Chondrocyte (in vitro differentiated cells): ENCODE results near the gene CDH18. TPM values are rescaled to one million over a fixed set of nuclear protein-coding genes. Genes with fewer than 3 reads are reported as not detected.
"Not testable (repeated sequence)": the region's sequence is repeated elsewhere in the genome, so short reads cannot be mapped to it uniquely, and the experiment has no call there.

Source experiments
- DNase-seq: peaks from one replicate; pipeline ENCODE4 v3.0.0; 2021; ENCODE audit warnings: mixed read lengths, low spot score
- H3K27ac Mint-ChIP-seq: one replicate; pipeline ENCODE4 v1.8.0; 2021; ENCODE audit warnings: mild to moderate bottlenecking, moderate library complexity, mixed read lengths; ENCODE audit not compliant: unreplicated experiment
- H3K27me3 Mint-ChIP-seq: 2 replicates; pipeline ENCODE4 v1.8.0; 2021; ENCODE audit warnings: low read depth, mixed read lengths
- H3K36me3 Mint-ChIP-seq: 2 replicates; pipeline ENCODE4 v1.8.0; 2021; ENCODE audit warnings: low read depth, mixed read lengths
- H3K4me1 Mint-ChIP-seq: 2 replicates; pipeline ENCODE4 v1.8.0; 2021; ENCODE audit warnings: low read depth, mild to moderate bottlenecking, mixed read lengths
- H3K4me3 Mint-ChIP-seq: one replicate; pipeline ENCODE4 v1.8.0; 2021; ENCODE audit warnings: mild to moderate bottlenecking, moderate library complexity, mixed read lengths; ENCODE audit not compliant: unreplicated experiment
- H3K9me3 Mint-ChIP-seq: 2 replicates; pipeline ENCODE4 v1.8.0; 2021; ENCODE audit warnings: low read depth, mixed read lengths
- CTCF ChIP-seq: fragments of 200-600 bp; sonication (generic); IDR thresholded peaks from 2 replicates; pipeline ENCODE4 v1.5.0; 2021; ENCODE audit warnings: antibody characterized with exemption, mild to moderate bottlenecking, moderate library complexity
- total RNA-seq: library from RNA; stranded (reverse); gene quantifications from 3 replicates; pipeline ENCODE4 v1.2.1, GENCODE V29; 2021

The CDH18 gene
- total RNA-seq, 1 donor from 2014 or later, result not detected

- H3K4me1 Mint-ChIP-seq, result no peaks in the 10 kb centered on the region
- H3K4me3 Mint-ChIP-seq, result no peak overlapping the region
- no peak for TF ChIP-seq CTCF
- peaks cover 9% of the 10 kb centered on the region for H3K27me3 Mint-ChIP-seq
- no peaks in the 10 kb centered on the region for H3K36me3 Mint-ChIP-seq
- no peaks in the 10 kb centered on the region for H3K9me3 Mint-ChIP-seq
- H3K27ac Mint-ChIP-seq, result no peak overlapping the region
- DNase-seq, result no peak
Observed at GRCh38 chr5:19777363-19777762, 210.6 kb downstream of the CDH18 start.

GRCh38 chr5:19776886-19777285 is 211.1 kb downstream of the CDH18 start:
- H3K27ac Mint-ChIP-seq, H3K27me3 Mint-ChIP-seq, DNase-seq, H3K4me3 Mint-ChIP-seq, H3K36me3 Mint-ChIP-seq, H3K9me3 Mint-ChIP-seq, H3K4me1 Mint-ChIP-seq: not testable (repeated sequence)

- no peak for TF ChIP-seq CTCF
- Mint-ChIP-seq H3K27me3 (peaks cover 1% of the 10 kb centered on the region), H3K4me1 (no peaks in the 10 kb centered on the region), H3K27ac (no peak overlapping the region), H3K9me3 (no peaks in the 10 kb centered on the region), H3K4me3 (no peak overlapping the region), H3K36me3 (no peaks in the 10 kb centered on the region)
- no peak for DNase-seq
Observed at GRCh38 chr5:19771174-19771835, 216.7 kb downstream of the CDH18 start.

GRCh38 chr5:19770396-19770795 is 217.6 kb downstream of the CDH18 start:
- Mint-ChIP-seq H3K27ac (no peak overlapping the region), H3K36me3 (no peaks in the 10 kb centered on the region), H3K4me3 (no peak overlapping the region)

GRCh38 chr5:19767987-19768386 is 220.0 kb downstream of the CDH18 start:
- no peak overlapping the region for H3K4me3 Mint-ChIP-seq
- no peak overlapping the region for H3K27ac Mint-ChIP-seq
- no peak for TF ChIP-seq CTCF
- H3K4me1 Mint-ChIP-seq, result no peaks in the 10 kb centered on the region
- peaks cover 4% of the 10 kb centered on the region for H3K9me3 Mint-ChIP-seq
- no peak for DNase-seq
- H3K27me3 Mint-ChIP-seq, result peaks cover 3% of the 10 kb centered on the region
- H3K36me3 Mint-ChIP-seq, result no peaks in the 10 kb centered on the region

More at GRCh38 chr5:19770396-19770795, 217.6 kb downstream of the CDH18 start:
- no peak for DNase-seq
- peaks cover 3% of the 10 kb centered on the region for H3K27me3 Mint-ChIP-seq
- H3K9me3 Mint-ChIP-seq, result no peaks in the 10 kb centered on the region
- H3K4me1 Mint-ChIP-seq, result no peaks in the 10 kb centered on the region
- TF ChIP-seq CTCF, result no peak

- Mint-ChIP-seq H3K36me3 (no peaks in the 10 kb centered on the region), H3K4me3 (no peak overlapping the region), H3K27me3 (no peaks in the 10 kb centered on the region), H3K27ac (no peak overlapping the region), H3K9me3 (peaks cover 22% of the 10 kb centered on the region), H3K4me1 (no peaks in the 10 kb centered on the region)
- DNase-seq, result no peak
- TF ChIP-seq CTCF, result no peak
Observed at GRCh38 chr5:19753579-19753978, 234.4 kb downstream of the CDH18 start.
